Measurements from ENCODE around the gene FHIT.
"Not testable (repeated sequence)": the region's sequence is repeated elsewhere in the genome, so short reads cannot be mapped to it uniquely, and the experiment has no call there.

FHIT gene

DNA sequence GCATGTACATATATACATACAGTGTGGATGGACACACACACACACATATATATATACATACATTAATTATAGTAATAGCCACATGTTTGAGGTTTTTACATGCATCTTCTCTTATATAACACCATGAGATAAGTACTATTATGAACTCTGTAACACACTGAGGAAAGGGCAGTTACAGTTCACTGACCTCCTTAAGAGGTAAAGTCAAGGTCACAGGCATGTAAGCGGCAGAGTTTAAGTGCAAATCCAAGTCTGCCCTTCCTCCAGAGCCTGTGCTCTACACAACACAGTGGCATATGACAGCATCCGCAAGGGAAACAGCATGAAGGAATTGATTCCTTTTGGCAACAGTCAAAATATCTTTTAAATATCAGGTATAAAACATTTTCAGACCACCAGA lies 26.4 kb downstream of the FHIT start:
- DNase-seq, result no peak

DNA sequence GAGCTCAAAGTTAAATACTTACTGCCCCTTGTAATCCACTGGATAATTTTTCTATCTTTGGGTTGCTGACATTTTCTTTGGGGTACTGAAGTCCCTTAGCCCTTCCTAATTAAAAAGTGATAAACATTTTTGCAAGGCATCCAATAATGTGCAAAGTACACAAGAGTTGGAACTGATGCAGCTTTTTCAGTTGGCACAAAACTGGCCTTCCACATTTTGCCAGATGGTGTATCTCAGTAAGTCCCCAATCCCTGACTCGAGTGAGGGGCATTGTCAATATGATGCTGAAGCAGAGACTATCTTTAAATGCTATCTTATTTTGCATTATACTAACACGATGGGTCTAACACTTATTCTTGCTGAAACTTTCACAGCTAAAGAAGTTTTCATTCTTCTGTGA lies 27.8 kb downstream of the FHIT start:
- DNase-seq, result no peak

DNA sequence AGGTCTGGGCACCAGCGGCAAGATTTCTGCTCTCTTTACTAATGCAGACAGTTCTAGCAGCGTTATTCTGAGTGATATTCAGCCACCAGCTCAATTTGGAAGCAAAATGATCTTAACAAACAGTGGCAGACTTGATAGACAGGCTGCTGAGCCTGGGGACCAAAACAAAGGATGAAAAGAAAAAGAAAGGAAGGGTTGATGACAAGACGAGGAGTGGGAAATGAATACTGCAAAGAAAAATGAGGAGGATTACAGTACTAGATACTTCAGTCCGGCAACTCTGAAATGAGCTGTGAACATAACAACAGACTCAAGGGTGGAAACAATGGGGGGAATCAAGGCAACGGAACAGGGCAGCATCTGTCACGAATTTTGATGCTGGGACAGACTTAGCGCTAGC lies 28.8 kb downstream of the FHIT start:
- no peak for DNase-seq

DNA sequence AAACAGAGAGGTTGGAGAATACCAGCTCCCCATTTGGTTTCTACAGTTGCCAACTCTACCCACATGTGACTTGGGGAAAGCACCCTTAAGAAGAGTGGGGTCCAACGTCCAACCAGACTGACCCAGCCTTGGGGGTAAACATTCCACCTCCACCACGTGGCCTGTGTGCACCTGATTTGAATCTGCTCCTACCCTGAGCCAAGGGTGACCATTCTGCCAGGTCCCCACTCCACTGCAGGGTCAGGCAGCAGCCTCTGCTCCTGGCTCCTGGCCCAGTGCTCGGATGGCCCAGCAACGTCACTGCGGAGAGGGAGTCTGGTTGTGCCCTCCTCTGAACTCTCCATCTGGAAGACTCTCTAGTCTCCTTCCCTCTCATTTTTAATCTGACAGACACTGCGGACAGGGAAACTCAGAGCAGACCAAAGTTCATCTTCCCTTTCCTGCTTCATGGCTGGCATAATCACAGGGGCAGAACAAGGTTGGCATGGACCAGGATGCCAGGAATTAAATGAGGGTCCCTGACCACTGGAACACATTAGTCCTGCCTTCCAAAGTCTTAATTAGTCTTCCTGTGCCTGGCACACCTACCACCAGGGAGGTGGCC lies 29.4 kb downstream of the FHIT start:
- no peak for DNase-seq

DNA sequence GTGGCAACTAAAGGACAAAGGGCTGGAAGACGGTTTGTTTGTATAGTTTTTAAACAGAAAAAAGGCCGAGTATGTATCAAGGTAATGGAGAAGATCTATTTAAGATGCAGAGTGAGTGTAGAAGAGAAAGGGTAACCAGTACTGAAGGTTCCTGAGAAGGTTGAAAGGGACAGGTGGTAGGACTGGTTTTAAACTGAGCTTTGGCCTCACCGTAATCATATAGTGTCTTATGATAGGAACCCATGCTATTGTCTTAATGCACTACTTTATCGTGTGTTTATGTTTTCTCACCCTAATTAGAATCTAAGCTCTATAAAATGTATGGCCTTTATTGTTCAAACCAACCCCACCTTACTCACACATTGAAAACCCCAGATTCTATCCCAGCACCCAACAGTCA lies 32.7 kb downstream of the FHIT start:
- no peak for DNase-seq

DNA sequence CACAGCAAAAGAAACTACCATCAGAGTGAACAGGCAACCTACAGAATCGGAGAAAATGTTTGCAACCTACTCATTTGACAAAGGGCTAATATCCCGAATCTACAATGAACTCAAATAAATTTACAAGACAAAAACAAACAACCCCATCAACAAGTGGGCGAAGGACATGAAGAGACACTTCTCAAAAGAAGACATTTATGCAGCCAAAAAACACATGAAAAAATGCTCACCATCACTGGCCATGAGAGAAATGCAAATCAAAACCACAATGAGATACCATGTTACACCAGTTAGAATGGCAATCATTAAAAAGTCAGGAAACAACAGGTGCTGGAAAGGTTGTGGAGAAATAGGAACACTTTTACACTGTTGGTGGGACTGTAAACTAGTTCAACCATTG lies 35.1 kb downstream of the FHIT start:
- not testable (repeated sequence) for DNase-seq

GRCh38 chr3:61202086-61202485 lies 49.2 kb downstream of the FHIT start:
- no peak for DNase-seq

DNA sequence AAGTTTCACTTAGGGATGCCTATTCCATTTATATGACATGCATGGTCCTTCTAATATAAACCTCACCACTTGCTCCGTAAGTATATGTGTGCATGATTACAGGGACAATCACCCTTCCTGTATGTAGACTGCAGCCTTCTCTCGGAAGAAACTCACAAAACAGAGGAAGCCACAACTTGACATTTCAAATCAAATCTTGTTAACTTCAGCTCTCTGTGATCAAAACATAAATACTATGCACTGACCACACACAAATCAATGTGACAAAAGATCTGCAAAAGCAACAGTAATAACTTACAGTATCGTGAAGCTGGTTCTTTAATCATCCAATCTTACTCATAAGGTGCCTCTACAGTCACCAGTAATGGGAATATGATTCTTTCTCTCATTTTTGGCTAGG lies 50.2 kb downstream of the FHIT start:
- no peak for DNase-seq

GRCh38 chr3:61200270-61200669 lies 51.0 kb downstream of the FHIT start:
- DNase-seq, result no peak

DNA sequence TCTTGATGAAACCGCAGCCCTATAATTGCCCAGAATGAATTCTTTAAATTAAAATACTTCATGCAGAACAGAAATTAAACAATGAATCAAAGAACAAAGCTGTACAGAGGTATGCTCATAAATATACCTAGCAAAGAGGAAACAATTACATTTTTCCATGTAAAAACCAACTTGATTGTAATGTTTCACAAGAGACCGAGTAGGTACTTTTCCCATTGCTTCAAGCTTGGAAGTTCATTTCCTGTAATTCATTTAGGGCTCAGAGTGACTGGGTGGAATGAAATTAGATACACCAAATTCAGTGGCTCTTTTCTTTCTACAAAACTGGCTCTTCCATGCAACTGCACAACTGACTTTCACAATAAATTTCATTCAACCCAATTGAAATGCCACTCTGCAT lies 51.4 kb downstream of the FHIT start:
- DNase-seq, result no peak

GRCh38 chr3:61194892-61195538 lies 56.2 kb downstream of the FHIT start:
- DNase-seq, result no peak

- peak in 1 of 3 experiments; percentile 51 for DNase-seq
These were observed 59.0 kb downstream of the FHIT start for GRCh38 chr3:61192222-61192621.

DNA sequence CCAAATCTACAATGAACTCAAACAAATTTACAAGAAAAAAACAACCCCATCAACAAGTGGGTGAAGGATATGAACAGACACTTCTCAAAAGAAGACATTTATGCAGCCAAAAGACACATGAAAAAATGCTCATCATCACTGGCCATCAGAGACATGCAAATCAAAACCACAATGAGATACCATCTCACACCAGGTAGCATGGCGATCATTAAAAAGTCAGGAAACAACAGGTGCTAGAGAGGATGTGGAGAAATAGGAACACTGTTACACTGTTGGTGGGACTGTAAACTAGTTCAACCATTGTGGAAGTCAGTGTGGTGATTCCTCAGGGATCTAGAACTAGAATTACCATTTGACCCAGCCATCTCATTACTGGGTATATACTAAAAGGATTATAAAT lies 61.0 kb downstream of the FHIT start:
- DNase-seq, result not testable (repeated sequence)

DNA sequence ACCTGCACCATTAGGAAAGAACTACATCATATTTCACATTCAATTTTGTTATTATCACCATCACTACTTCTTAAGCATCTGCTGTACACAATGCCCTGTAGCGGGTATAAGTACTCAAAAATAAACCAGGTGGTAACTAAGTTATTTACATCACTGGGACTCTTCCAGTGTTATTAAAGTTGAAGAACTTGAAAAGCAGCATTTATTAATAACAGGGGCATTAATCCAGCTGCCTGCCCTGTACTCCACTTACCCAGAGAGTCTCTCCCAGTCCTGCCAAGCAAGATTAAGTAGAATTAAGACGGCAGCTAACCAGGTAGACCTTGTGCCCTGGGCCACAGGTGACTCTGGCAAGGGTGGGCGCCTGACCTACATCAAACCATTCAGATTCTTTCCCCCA lies 65.2 kb downstream of the FHIT start:
- peak in 1 of 3 experiments; percentile 27 for DNase-seq

DNA sequence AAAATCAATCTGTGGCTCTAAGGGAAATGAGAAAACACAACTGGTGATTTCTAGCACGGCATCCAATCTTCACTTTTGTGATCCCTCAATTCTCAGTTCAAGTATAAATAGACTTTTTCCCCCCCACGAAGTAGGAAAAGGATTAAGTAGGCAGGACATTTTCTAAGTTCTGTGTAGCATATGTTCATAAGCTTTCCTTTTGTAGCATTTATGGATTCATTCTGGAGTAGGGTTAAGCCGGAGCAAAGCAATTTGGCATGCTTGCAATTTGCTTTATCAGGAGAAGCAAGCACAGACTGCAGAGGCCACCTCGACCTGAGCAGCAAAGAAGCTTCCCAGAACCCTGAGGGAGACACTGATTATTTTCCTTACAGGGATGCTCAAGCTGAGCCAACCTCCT lies 66.3 kb downstream of the FHIT start:
- DNase-seq, result no peak

- no peak for DNase-seq
These were observed 68.6 kb downstream of the FHIT start for GRCh38 chr3:61182662-61183061.

DNA sequence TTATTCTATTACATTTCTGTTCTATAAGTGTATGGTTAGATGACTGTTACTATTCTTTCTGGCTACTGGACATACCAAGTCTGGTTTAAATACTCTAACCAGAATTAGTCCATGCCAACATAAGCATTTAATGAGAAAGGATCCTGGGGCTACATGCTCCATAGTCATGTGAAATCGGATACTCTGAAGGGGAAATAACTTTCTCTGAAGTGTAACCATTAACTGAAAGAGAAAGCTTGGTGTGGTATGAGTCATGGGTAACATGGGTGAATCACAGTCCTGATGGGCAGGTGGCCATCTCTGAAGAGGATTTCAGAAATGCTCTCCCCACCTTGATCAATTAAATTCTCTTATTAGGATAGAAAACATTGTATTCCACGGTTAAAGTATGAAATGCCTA lies 69.4 kb downstream of the FHIT start:
- DNase-seq, result peak in 1 of 3 experiments; percentile 4

DNA sequence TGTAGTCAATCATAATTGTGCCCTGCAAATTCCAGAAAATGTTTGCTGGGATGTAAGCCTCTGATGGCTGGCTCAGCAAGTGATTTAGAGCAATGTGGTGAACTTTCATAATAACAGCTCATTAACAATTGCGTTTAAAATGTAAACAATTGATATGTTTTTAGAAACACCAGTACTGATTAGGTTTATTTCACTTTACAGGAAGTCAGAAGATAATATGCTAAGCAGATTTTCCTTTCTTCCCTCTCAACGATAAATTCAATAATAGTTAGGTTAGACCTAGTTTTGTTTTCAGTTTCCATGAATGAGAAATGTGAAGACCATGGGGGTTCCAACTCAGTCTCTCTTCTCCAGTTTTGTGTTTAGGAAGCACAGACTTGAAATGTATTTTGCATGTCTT lies 71.0 kb downstream of the FHIT start:
- DNase-seq, result no peak

- no peak for DNase-seq
These were observed 73.1 kb downstream of the FHIT start for GRCh38 chr3:61178167-61178566.

DNA sequence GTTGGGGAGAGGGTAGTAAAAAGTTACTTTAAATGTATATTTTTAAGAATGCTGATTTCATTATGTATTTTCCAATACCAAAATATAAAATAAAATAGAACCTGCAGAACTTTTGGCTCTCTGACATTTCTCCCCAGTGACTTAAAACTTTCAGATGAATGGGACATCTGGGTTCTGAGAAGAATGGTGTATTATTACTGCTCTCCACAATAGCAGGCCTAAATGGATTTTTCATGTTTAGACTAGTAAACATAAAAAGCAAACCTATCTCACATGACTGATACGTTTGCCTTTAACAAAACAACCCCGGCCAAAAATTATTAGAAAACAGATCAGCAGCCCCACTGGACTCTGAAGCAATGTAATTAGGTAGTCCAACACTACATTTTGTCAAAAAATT lies 73.8 kb downstream of the FHIT start:
- no peak for DNase-seq

DNA sequence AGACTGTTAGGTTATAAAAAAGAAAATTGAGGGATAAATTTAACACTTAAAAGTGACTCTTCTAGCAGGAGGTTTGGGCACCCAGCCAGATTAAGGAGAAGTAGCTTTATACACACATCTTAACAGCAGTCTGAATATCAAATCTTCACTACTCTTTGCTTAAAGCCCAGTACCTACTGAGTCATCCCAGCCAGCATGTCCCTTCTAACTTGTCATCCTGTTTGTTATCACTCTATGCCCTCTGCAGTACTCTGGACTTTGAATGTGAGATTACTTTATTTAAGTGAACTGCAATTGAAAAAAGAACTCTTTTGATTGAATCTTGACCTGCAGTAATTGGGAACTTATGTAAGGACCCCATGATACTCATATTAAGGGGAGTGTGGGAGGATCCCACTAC lies 77.6 kb downstream of the FHIT start:
- DNase-seq, result no peak

DNA sequence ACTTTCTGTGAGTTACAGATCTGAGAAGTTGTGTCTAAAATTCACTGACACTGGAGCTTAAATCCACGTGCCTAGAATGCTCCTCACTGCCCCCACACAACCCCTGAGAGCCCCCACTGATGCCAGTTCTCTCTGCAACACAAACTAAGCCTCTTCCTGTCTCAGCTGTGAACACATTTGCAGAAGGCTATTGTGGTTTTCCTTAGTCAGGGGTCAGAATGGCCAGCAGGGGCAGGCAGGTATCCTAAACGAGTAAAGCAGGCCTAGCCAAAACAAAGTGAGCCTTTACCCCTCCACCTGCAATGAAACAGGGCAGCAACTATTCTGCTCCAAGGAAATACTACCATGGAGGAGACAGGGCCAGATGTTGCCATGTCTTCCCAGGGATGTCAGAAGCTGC lies 78.6 kb downstream of the FHIT start:
- peak in 1 of 3 experiments; percentile 1 for DNase-seq

DNA sequence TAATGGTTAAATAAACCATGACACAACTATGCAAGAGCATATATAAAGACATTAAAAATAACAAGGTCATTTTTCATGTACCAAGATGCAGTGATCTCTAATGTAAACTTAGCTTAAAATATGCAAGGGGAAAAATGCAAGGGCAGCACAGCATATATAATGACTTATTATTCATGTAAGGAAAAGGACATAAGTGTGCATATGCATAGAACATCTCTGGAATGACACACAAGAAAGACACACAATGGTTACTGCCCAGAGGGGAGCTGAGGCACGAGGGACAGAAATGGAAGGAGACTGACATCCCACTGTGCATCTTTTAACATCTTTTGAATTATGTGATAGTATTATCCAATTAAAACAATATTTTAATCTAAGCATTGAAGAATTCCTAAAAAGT lies 79.0 kb downstream of the FHIT start:
- no peak for DNase-seq

DNA sequence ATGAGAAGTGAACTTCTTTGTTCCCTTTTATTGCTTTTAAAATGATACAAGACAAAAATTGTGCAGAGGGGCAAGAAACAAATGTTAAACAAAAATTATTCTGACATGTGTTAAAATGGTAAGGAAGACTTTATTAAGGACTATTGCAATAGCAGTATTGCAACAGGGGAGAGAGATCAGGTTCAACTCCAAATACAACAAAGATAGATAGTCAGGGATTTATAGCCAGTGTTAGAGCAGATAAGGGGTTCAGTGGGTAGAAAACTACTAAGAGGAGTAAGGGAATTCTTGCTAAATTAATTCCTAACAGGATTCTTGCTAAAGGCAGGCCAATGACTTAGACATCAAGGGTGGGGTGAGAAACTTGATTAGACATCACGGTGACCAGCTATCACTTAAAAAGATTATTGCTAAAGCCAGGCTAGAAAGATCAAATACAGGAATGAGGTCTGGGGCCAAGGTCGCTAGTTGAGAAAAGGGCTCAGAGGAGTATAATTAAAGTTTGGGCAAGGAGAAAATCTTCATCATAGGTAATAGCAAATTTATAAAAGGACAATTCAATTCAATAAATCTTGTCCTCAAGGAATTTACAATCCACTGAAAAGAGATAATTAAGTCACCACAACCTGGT lies 81.5 kb downstream of the FHIT start:
- no peak for DNase-seq

GRCh38 chr3:61168286-61168685 lies 83.0 kb downstream of the FHIT start:
- no peak for DNase-seq
